IMR-90 (cell line): ENCODE measurements around the gene LIMCH1. TPM values are rescaled to one million over a fixed set of nuclear protein-coding genes. Genes with fewer than 3 reads are reported as not detected.

Experiments used
- ATAC-seq: fragments of 200-7000 bp; cut with Tn5 transposase; 2 replicates; pipeline ENCODE4 v1.9.1; 2020; ENCODE audit warnings: low read depth, mild to moderate bottlenecking, moderate library complexity
- BruUV-seq: library from RNA; stranded (reverse); fragments of 400-500 nt; replicated peaks from 2 replicates; lab custom pipeline; 2021; lab: Mats Ljungman, UMichigan
- CTCF ChIA-PET: fragments of 300-600 bp; formaldehyde crosslinking; extraction: SDS; loops from one replicate; lab custom pipeline; 2021; ENCODE audit warnings: antibody characterized with exemption; lab: Yijun Ruan, JAX
- POLR2A ChIA-PET: fragments of 300-600 bp; sonication (Branson Sonifier 250); formaldehyde crosslinking; loops from one replicate; lab custom pipeline; 2022; ENCODE audit warnings: antibody characterized with exemption; ENCODE audit not compliant: unreplicated experiment; lab: Charles Lee
- DNase-seq: peaks from one replicate; pipeline ENCODE4 v3.0.0; 2013
- H2AFZ ChIP-seq: replicated peaks from 2 replicates; pipeline ENCODE3; 2013; ENCODE audit warnings: low read length, mild to moderate bottlenecking; ENCODE audit not compliant: poor library complexity
- H2AK5ac ChIP-seq: 2 replicates; pipeline ENCODE4 v1.6.1; 2013; ENCODE audit warnings: low read depth, low read length, inconsistent platforms
- H2AK9ac ChIP-seq: replicated peaks from 2 replicates; pipeline ENCODE3; 2013; ENCODE audit warnings: mild to moderate bottlenecking, low read depth, low read length, moderate library complexity; ENCODE audit not compliant: poor library complexity
- H2BK120ac ChIP-seq: 2 replicates; pipeline ENCODE4 v1.6.1; 2013; ENCODE audit warnings: low read depth, low read length, inconsistent platforms
- H2BK15ac ChIP-seq: 3 replicates; pipeline ENCODE4 v1.6.1; 2013; ENCODE audit warnings: low read depth, low read length, inconsistent platforms
- H2BK20ac ChIP-seq: 2 replicates; pipeline ENCODE4 v1.6.1; 2013; ENCODE audit warnings: low read depth, mild to moderate bottlenecking, inconsistent platforms, low read length, moderate library complexity
- H2BK5ac ChIP-seq: 2 replicates; pipeline ENCODE4 v1.6.1; 2013; ENCODE audit warnings: mild to moderate bottlenecking, low read depth, low read length, inconsistent platforms; ENCODE audit not compliant: poor library complexity, severe bottlenecking
- H3K14ac ChIP-seq: replicated peaks from 2 replicates; pipeline ENCODE4 v1.6.1; 2013; ENCODE audit warnings: low read depth, low read length, inconsistent platforms
- H3K18ac ChIP-seq: 2 replicates; pipeline ENCODE4 v1.6.1; 2013; ENCODE audit warnings: low read depth, low read length, control low read depth
- H3K23ac ChIP-seq: 2 replicates; pipeline ENCODE4 v1.6.1; 2013; ENCODE audit warnings: low read depth, low read length, inconsistent platforms
- H3K27ac ChIP-seq: 2 replicates; pipeline ENCODE4 v1.5.1; 2013; ENCODE audit warnings: mild to moderate bottlenecking, control low read depth, low read length; ENCODE audit not compliant: insufficient read depth
- H3K27me3 ChIP-seq: 2 replicates; pipeline ENCODE4 v1.6.1; 2013; ENCODE audit warnings: low read length; ENCODE audit not compliant: control insufficient read depth, insufficient read depth
- H3K36me3 ChIP-seq: 2 replicates; pipeline ENCODE4 v1.6.1; 2013; ENCODE audit warnings: low read length, mixed read lengths; ENCODE audit not compliant: control insufficient read depth, insufficient read depth
- H3K4ac ChIP-seq: 2 replicates; pipeline ENCODE4 v1.6.1; 2013; ENCODE audit warnings: low read depth, low read length, inconsistent platforms
- H3K4me1 ChIP-seq: 2 replicates; pipeline ENCODE4 v1.6.1; 2013; ENCODE audit warnings: low read length, mixed read lengths; ENCODE audit not compliant: control insufficient read depth, insufficient read depth
- H3K4me2 ChIP-seq: 2 replicates; pipeline ENCODE4 v1.6.1; 2013; ENCODE audit warnings: low read depth, mild to moderate bottlenecking, control low read depth, low read length, moderate library complexity
- H3K4me3 ChIP-seq: 2 replicates; pipeline ENCODE4 v1.5.1; 2013; ENCODE audit warnings: low read depth, mild to moderate bottlenecking, control low read depth, low read length, moderate library complexity; ENCODE audit not compliant: insufficient read depth
- H3K56ac ChIP-seq: 2 replicates; pipeline ENCODE4 v1.6.1; 2013; ENCODE audit warnings: low read length, inconsistent platforms; ENCODE audit not compliant: insufficient read depth; ENCODE audit errors: extremely low read depth
- H3K79me1 ChIP-seq, 2 experiments: 2 replicates each; pipeline ENCODE4 v1.6.1; 2013; ENCODE audit warnings: low read length in 2 of 2, inconsistent platforms in 1 of 2, low read depth in 1 of 2
- H3K9ac ChIP-seq: 2 replicates; pipeline ENCODE4 v1.6.1; 2013; ENCODE audit warnings: low read depth, low read length, control low read depth
- H3K9me1 ChIP-seq: 2 replicates; pipeline ENCODE4 v1.6.1; 2013; ENCODE audit warnings: low read length, inconsistent platforms; ENCODE audit not compliant: insufficient read depth
- H3K9me3 ChIP-seq: 2 replicates; pipeline ENCODE4 v1.6.1; 2013; ENCODE audit warnings: low read length; ENCODE audit not compliant: control insufficient read depth, insufficient read depth
- H4K20me1 ChIP-seq: 2 replicates; pipeline ENCODE4 v1.6.1; 2013; ENCODE audit warnings: low read length, inconsistent platforms; ENCODE audit not compliant: insufficient read depth
- H4K5ac ChIP-seq: 2 replicates; pipeline ENCODE4 v1.6.1; 2013; ENCODE audit warnings: mild to moderate bottlenecking, low read depth, low read length, control low read depth
- H4K8ac ChIP-seq, 2 experiments: 2 replicates each; pipeline ENCODE4 v1.6.1; 2013; ENCODE audit warnings: low read depth in 2 of 2, low read length in 2 of 2, control low read depth in 1 of 2, inconsistent platforms in 1 of 2
- H4K91ac ChIP-seq: 2 replicates; pipeline ENCODE4 v1.6.1; 2013; ENCODE audit warnings: low read depth, low read length, inconsistent platforms; ENCODE audit not compliant: insufficient read depth
- BHLHE40 ChIP-seq: fragments of 150-350 bp; IDR thresholded peaks from 2 replicates; pipeline ENCODE4 v1.6.1; 2016; ENCODE audit warnings: mild to moderate bottlenecking, low read depth, low read length
- CEBPB ChIP-seq: IDR thresholded peaks from 2 replicates; pipeline ENCODE4 v1.6.1; 2012; ENCODE audit warnings: low read depth, low read length, improper control_type of control experiment
- CHD1 ChIP-seq: IDR thresholded peaks from 2 replicates; pipeline ENCODE4 v1.6.1; 2012; ENCODE audit warnings: low read depth, low read length, improper control_type of control experiment
- FOS ChIP-seq: fragments of 150-350 bp; IDR thresholded peaks from 2 replicates; pipeline ENCODE4 v1.6.1; 2016; ENCODE audit warnings: low read depth, low read length
- MAFK ChIP-seq: IDR thresholded peaks from 2 replicates; pipeline ENCODE4 v1.6.1; 2012; ENCODE audit warnings: low read depth, low read length, improper control_type of control experiment
- MAZ ChIP-seq: IDR thresholded peaks from 2 replicates; pipeline ENCODE4 v1.6.1; 2012; ENCODE audit warnings: low read depth, mild to moderate bottlenecking, low read length, improper control_type of control experiment, moderate library complexity, borderline replicate concordance
- MXI1 ChIP-seq: IDR thresholded peaks from 2 replicates; pipeline ENCODE4 v1.6.1; 2012; ENCODE audit warnings: low read depth, mild to moderate bottlenecking, low read length, moderate library complexity, borderline replicate concordance
- NFE2L2 ChIP-seq: fragments of 150-350 bp; IDR thresholded peaks from 2 replicates; pipeline ENCODE4 v1.6.1; 2016; ENCODE audit warnings: low read depth, mild to moderate bottlenecking, low read length
- POLR2A ChIP-seq: IDR thresholded peaks from 2 replicates; pipeline ENCODE4 v1.6.1; 2012; ENCODE audit warnings: mild to moderate bottlenecking, low read depth, low read length
- RAD21 ChIP-seq: IDR thresholded peaks from 2 replicates; pipeline ENCODE4 v1.6.1; 2012; ENCODE audit warnings: low read length, improper control_type of control experiment
- RCOR1 ChIP-seq: IDR thresholded peaks from 2 replicates; pipeline ENCODE4 v1.6.1; 2012; ENCODE audit warnings: mild to moderate bottlenecking, low read length, improper control_type of control experiment; ENCODE audit not compliant: insufficient replicate concordance
- RFX5 ChIP-seq: IDR thresholded peaks from 2 replicates; pipeline ENCODE4 v1.8.0; 2012; ENCODE audit warnings: low read depth, mild to moderate bottlenecking, low read length, moderate library complexity
- SMC3 ChIP-seq: fragments of 150-350 bp; IDR thresholded peaks from 2 replicates; pipeline ENCODE4 v1.6.1; 2016; ENCODE audit warnings: low read depth, mild to moderate bottlenecking, antibody characterized with exemption, low read length, moderate library complexity
- WGBS, 2 experiments: methylation state at CpG; one replicate each; pipeline versions ENCODE4 v1.1.5 to v1.1.7; 2013; ENCODE audit warnings: missing lambda C conversion rate in 2 of 2; ENCODE audit not compliant: insufficient read length in 1 of 2; ENCODE audit errors: extremely low coverage in 2 of 2; 5-methylcytosine and 5-hydroxymethylcytosine counted together
- dilution Hi-C: fragments of 300-500 bp; cut with HindIII; formaldehyde crosslinking; loops from one replicate; pipeline ENCODE4 v1.14.3; 2018; ENCODE audit warnings: low sequenced_read_pairs; ENCODE audit not compliant: unreplicated experiment
- in situ Hi-C: fragments of 300-500 bp; cut with MboI; formaldehyde crosslinking; loops from 3 replicates; pipeline ENCODE4 v1.14.3; 2019; ENCODE audit warnings: low sequenced_read_pairs, inconsistent platforms, mixed read lengths
- intact Hi-C: fragments of 100-400 bp; cut with micrococcal nuclease; formaldehyde crosslinking; loops from 2 replicates; pipeline ENCODE4 v1.10.0; 2022
- polyA plus RNA-seq, 3 experiments: library from polyadenylated mRNA; depleted of rRNA; stranded (reverse); fragments of >200 nt; gene quantifications; 2 replicates each; pipeline ENCODE4 v1.2.3, GENCODE V29; 2012; ENCODE audit warnings: low replicate concordance in 1 of 3
- total RNA-seq: library from RNA; depleted of rRNA; stranded (reverse); fragments of >200 nt; gene quantifications from 2 replicates; pipeline ENCODE4 v1.2.3, GENCODE V29; 2012
- TF ChIP-seq, protein P1 (sequence below): fragments of 150-350 bp; IDR thresholded peaks from 2 replicates; pipeline ENCODE4 v1.6.1; 2016; ENCODE audit warnings: low read depth, mild to moderate bottlenecking, low read length, moderate library complexity, borderline replicate concordance
- TF ChIP-seq, protein P2 (sequence below): fragments of 150-350 bp; IDR thresholded peaks from 2 replicates; pipeline ENCODE4 v1.6.1; 2017; ENCODE audit warnings: mild to moderate bottlenecking, antibody characterized with exemption, low read length, low read depth
- TF ChIP-seq, protein P3 (sequence below): conservative IDR thresholded peaks from 2 replicates; pipeline ENCODE4 v1.5.1; 2012; ENCODE audit warnings: mild to moderate bottlenecking, low read depth, low read length, improper control_type of control experiment

LIMCH1 gene
- total and polyA plus RNA-seq, 2 of the 4 experiments (the other 2 are of a cell fraction), result 0.89 to 2.9 TPM

DNA sequence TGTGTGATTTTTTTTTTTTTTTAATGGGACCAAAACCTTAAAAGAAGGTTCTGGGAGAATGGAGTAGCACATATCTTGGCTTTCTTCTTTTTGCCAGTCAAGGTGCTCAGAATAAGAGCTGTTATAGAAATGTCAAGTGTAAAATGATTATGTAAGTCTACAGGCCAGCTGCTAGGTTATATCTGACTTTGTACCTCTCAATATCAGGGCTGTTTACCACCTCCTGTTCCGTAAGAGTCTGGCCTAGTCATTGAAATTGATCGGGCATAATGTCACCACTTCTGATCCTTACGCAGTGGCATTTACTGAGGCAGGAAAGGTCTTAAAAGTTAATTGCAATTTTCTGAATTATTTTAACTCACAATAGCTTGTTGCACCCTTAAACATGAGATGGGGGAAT is 41.1 kb downstream of the LIMCH1 start:
- ChIA-PET CTCF (no interaction called here), POLR2A (no interaction called here)
- Histone ChIP-seq H3K79me1 (no peaks in the 10 kb centered on the region), H4K8ac (no peak overlapping the region), H3K9ac (no peak overlapping the region), H3K27ac (no peak overlapping the region), H2BK5ac (no peak overlapping the region), H3K27me3 (no peaks in the 10 kb centered on the region; the same call in 1 of the 2 replicates), H3K56ac (no peak overlapping the region), H2AFZ (no peak overlapping the region), H2BK120ac (no peak overlapping the region), H2BK20ac (no peak overlapping the region), H3K4me2 (no peak overlapping the region), H4K91ac (no peak overlapping the region), H4K5ac (no peak overlapping the region), H3K36me3 (no peaks in the 10 kb centered on the region), H3K4ac (no peak overlapping the region), H3K4me3 (no peak overlapping the region), H3K18ac (no peak overlapping the region), H2AK9ac (no peak overlapping the region), H4K20me1 (no peaks in the 10 kb centered on the region), H3K4me1 (no peaks in the 10 kb centered on the region), H3K9me1 (no peaks in the 10 kb centered on the region; the same call in 1 of the 2 replicates), H3K9me3 (no peaks in the 10 kb centered on the region), H3K23ac (no peak overlapping the region), H2BK15ac (no peak overlapping the region), H2AK5ac (no peak overlapping the region), H3K14ac (no peak overlapping the region)
- in situ Hi-C loops, result no loop called here
- intact Hi-C loops, result no loop called here
- dilution Hi-C loops, result no loop called here
- WGBS, 2 experiments, result no CpG with 5 or more reads among the region's 3 CpGs
- no TSS peak for BruUV-seq
- ATAC-seq (no peak), DNase-seq (no peak)
- no peak for TF ChIP-seq RAD21
- TF ChIP-seq CEBPB, result no peak
- TF ChIP-seq MXI1, result no peak
- no peak for TF ChIP-seq FOS
- TF ChIP-seq, protein P1, sequence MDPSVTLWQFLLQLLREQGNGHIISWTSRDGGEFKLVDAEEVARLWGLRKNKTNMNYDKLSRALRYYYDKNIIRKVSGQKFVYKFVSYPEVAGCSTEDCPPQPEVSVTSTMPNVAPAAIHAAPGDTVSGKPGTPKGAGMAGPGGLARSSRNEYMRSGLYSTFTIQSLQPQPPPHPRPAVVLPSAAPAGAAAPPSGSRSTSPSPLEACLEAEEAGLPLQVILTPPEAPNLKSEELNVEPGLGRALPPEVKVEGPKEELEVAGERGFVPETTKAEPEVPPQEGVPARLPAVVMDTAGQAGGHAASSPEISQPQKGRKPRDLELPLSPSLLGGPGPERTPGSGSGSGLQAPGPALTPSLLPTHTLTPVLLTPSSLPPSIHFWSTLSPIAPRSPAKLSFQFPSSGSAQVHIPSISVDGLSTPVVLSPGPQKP, result no peak
- TF ChIP-seq POLR2A, result no peak
- no peak for TF ChIP-seq RCOR1
- TF ChIP-seq, protein P2, sequence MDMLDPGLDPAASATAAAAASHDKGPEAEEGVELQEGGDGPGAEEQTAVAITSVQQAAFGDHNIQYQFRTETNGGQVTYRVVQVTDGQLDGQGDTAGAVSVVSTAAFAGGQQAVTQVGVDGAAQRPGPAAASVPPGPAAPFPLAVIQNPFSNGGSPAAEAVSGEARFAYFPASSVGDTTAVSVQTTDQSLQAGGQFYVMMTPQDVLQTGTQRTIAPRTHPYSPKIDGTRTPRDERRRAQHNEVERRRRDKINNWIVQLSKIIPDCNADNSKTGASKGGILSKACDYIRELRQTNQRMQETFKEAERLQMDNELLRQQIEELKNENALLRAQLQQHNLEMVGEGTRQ, result no peak
- no peak for TF ChIP-seq MAFK
- no peak for TF ChIP-seq RFX5
- TF ChIP-seq SMC3, result no peak
- no peak for TF ChIP-seq CHD1
- TF ChIP-seq, protein P3, sequence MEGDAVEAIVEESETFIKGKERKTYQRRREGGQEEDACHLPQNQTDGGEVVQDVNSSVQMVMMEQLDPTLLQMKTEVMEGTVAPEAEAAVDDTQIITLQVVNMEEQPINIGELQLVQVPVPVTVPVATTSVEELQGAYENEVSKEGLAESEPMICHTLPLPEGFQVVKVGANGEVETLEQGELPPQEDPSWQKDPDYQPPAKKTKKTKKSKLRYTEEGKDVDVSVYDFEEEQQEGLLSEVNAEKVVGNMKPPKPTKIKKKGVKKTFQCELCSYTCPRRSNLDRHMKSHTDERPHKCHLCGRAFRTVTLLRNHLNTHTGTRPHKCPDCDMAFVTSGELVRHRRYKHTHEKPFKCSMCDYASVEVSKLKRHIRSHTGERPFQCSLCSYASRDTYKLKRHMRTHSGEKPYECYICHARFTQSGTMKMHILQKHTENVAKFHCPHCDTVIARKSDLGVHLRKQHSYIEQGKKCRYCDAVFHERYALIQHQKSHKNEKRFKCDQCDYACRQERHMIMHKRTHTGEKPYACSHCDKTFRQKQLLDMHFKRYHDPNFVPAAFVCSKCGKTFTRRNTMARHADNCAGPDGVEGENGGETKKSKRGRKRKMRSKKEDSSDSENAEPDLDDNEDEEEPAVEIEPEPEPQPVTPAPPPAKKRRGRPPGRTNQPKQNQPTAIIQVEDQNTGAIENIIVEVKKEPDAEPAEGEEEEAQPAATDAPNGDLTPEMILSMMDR, result no peak
- TF ChIP-seq BHLHE40, result no peak
- TF ChIP-seq NFE2L2, result no peak
- no peak for TF ChIP-seq MAZ
